GM23338 (cell line): Measurements from ENCODE around the gene SLTM. TPM values are rescaled to one million over a fixed set of nuclear protein-coding genes. Genes with fewer than 3 reads are reported as not detected.
A peak's percentile ranks its signal among the peaks of the same experiment; 100 is the strongest.

Experiments used
- ATAC-seq: fragments of 200-7000 bp; cut with Tn5 transposase; 3 replicates; pipeline ENCODE4 v1.9.1; 2020
- DNase-seq: peaks from one replicate; pipeline ENCODE4 v3.0.0-alpha.2; 2015; ENCODE audit warnings: low spot score
- H2AFZ ChIP-seq: fragments of 200-600 bp; sonication (generic); 2 replicates; pipeline ENCODE4 v1.8.0; 2016; ENCODE audit warnings: antibody characterized with exemption, mild to moderate bottlenecking, moderate library complexity
- H3F3A ChIP-seq: fragments of 200-600 bp; sonication (generic); replicated peaks from 2 replicates; pipeline ENCODE4 v1.8.0; 2017; ENCODE audit warnings: antibody characterized with exemption, mixed run types, low read depth
- H3K27ac ChIP-seq: fragments of 200-600 bp; sonication (generic); 2 replicates; pipeline ENCODE4 v1.6.1; 2016; ENCODE audit warnings: low read depth
- H3K27me3 ChIP-seq: fragments of 200-600 bp; sonication (generic); 2 replicates; pipeline ENCODE4 v1.8.0; 2016; ENCODE audit warnings: mild to moderate bottlenecking, mixed run types, moderate library complexity; ENCODE audit not compliant: insufficient read depth
- H3K36me3 ChIP-seq: fragments of 200-600 bp; sonication (generic); 2 replicates; pipeline ENCODE4 v1.8.0; 2016; ENCODE audit warnings: mild to moderate bottlenecking; ENCODE audit not compliant: insufficient read depth
- H3K4me1 ChIP-seq: fragments of 200-600 bp; sonication (generic); 2 replicates; pipeline ENCODE4 v1.8.0; 2016; ENCODE audit warnings: mild to moderate bottlenecking, moderate library complexity; ENCODE audit not compliant: insufficient read depth
- H3K4me2 ChIP-seq: fragments of 200-600 bp; sonication (generic); 2 replicates; pipeline ENCODE4 v1.7.1; 2017; ENCODE audit warnings: mixed run types
- H3K4me3 ChIP-seq: fragments of 200-600 bp; sonication (generic); 2 replicates; pipeline ENCODE4 v1.6.1; 2016; ENCODE audit warnings: mixed run types
- H3K79me2 ChIP-seq: fragments of 200-600 bp; sonication (generic); replicated peaks from 2 replicates; pipeline ENCODE4 v1.8.0; 2017; ENCODE audit warnings: mild to moderate bottlenecking; ENCODE audit not compliant: insufficient read depth
- H3K9me2 ChIP-seq: fragments of 200-600 bp; sonication (generic); 2 replicates; pipeline ENCODE4 v1.8.0; 2017; ENCODE audit not compliant: insufficient read depth
- H4K20me1 ChIP-seq: fragments of 200-600 bp; sonication (generic); replicated peaks from 2 replicates; pipeline ENCODE4 v1.8.0; 2017; ENCODE audit warnings: mild to moderate bottlenecking; ENCODE audit not compliant: insufficient read depth
- H3K27ac Mint-ChIP-seq: 2 replicates; pipeline ENCODE4 v1.8.0; 2020; ENCODE audit warnings: inconsistent platforms, mild to moderate bottlenecking, moderate library complexity, mixed read lengths
- H3K27me3 Mint-ChIP-seq: 3 replicates; pipeline ENCODE4 v1.8.0; 2022; ENCODE audit warnings: low read depth, mild to moderate bottlenecking, moderate library complexity, mixed read lengths, inconsistent platforms; ENCODE audit not compliant: insufficient read depth, poor library complexity
- H3K36me3 Mint-ChIP-seq: 3 replicates; pipeline ENCODE4 v1.8.0; 2021; ENCODE audit warnings: low read depth, mild to moderate bottlenecking, inconsistent platforms, moderate library complexity, mixed read lengths
- H3K4me1 Mint-ChIP-seq: 3 replicates; pipeline ENCODE4 v1.8.0; 2020; ENCODE audit warnings: mild to moderate bottlenecking, inconsistent platforms, mixed read lengths
- H3K4me3 Mint-ChIP-seq: 3 replicates; pipeline ENCODE4 v1.8.0; 2021; ENCODE audit warnings: moderate library complexity, mild to moderate bottlenecking, inconsistent platforms, mixed read lengths
- H3K9me3 Mint-ChIP-seq: 3 replicates; pipeline ENCODE4 v1.8.0; 2020; ENCODE audit warnings: moderate library complexity, mild to moderate bottlenecking, inconsistent platforms, mixed read lengths
- CREB1 ChIP-seq: fragments of 250-450 bp; sonication (Bioruptor Pico); IDR thresholded peaks from 2 replicates; pipeline ENCODE4 v1.5.0; 2020; ENCODE audit warnings: low read depth, mild to moderate bottlenecking, moderate library complexity
- EZH2 ChIP-seq: fragments of 200-600 bp; sonication (generic); IDR thresholded peaks from one replicate; pipeline ENCODE4 v1.8.0; 2017; ENCODE audit warnings: antibody characterized with exemption, mild to moderate bottlenecking, low read depth; ENCODE audit not compliant: unreplicated experiment
- EZH2phosphoT487 ChIP-seq: fragments of 200-600 bp; sonication (generic); IDR thresholded peaks from one replicate; pipeline ENCODE4 v1.8.1; 2018; ENCODE audit warnings: antibody characterized with exemption; ENCODE audit not compliant: unreplicated experiment
- JUNB ChIP-seq: IDR thresholded peaks from one replicate; pipeline ENCODE4 v1.6.1; 2016; ENCODE audit warnings: antibody characterized with exemption; ENCODE audit not compliant: unreplicated experiment
- NANOG ChIP-seq: IDR thresholded peaks from 2 replicates; pipeline ENCODE4 v1.6.1; 2016; ENCODE audit warnings: antibody characterized with exemption, borderline replicate concordance
- POLR2AphosphoS5 ChIP-seq: IDR thresholded peaks from 2 replicates; pipeline ENCODE4 v1.6.1; 2016; ENCODE audit warnings: antibody characterized with exemption, low read depth
- REST ChIP-seq: IDR thresholded peaks from one replicate; pipeline ENCODE4 v1.6.1; 2018; ENCODE audit warnings: antibody characterized with exemption; ENCODE audit not compliant: unreplicated experiment
- STAT1 ChIP-seq: IDR thresholded peaks from one replicate; pipeline ENCODE4 v1.6.1; 2016; ENCODE audit warnings: antibody characterized with exemption; ENCODE audit not compliant: unreplicated experiment
- ZNF114 ChIP-seq: fragments of 250-450 bp; sonication (Bioruptor Pico); IDR thresholded peaks from 2 replicates; pipeline ENCODE4 v1.5.0; 2020; ENCODE audit warnings: mild to moderate bottlenecking, moderate library complexity
- ZNF331 ChIP-seq: fragments of 250-450 bp; sonication (Bioruptor Pico); IDR thresholded peaks from 2 replicates; pipeline ENCODE4 v1.5.0; 2020; ENCODE audit warnings: low read depth, mild to moderate bottlenecking, moderate library complexity
- polyA plus RNA-seq: library from polyadenylated mRNA; unstranded; fragments of >200 nt; fragmentation: Nextera tagmentation; extraction: Ambion mirVana; gene quantifications from 2 replicates; pipeline ENCODE4 v1.2.1, GENCODE V29; 2016
- total RNA-seq: library from RNA; depleted of rRNA; stranded (reverse); fragments of >200 nt; shearing (Covaris generic); gene quantifications from 2 replicates; pipeline ENCODE4 v1.2.3, GENCODE V29; 2014
- TF ChIP-seq, protein P1 (sequence below), 2 experiments: fragments of 200-600 bp in 1 of 2; sonication (generic) in 1 of 2; conservative IDR thresholded peaks; 2 replicates each; pipeline versions ENCODE4 v1.5.1 to v1.6.1; 2016 to 2017; ENCODE audit warnings: antibody characterized with exemption in 2 of 2, low read depth in 2 of 2, mild to moderate bottlenecking in 2 of 2, moderate library complexity in 1 of 2
- TF ChIP-seq, protein P2 (sequence below): IDR thresholded peaks from 2 replicates; pipeline ENCODE4 v1.6.1; 2016; ENCODE audit warnings: antibody characterized with exemption

Gene SLTM
- total and polyA plus RNA-seq, 2 experiments from 2014 or later = 210 to 476 TPM

DNA sequence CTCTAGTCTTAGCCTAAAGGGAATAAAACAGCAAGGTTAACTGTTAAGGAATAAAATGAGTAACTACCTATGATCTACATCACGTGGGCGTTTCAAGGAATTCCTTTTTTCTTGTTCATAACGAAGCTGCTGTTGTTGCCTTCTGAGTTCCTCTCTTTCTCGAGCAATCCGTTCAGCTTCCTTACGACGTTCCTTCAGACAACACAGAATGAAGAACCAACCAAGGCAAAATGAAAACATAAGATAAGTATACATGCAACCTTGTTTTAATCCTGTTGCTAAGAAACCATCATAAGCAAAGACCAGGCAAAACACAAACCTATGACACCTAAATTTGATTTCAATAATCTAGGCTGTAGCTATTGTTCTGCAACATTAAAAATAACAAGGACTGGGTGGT lies 44.1 kb downstream of the SLTM start (continued):
- TF ChIP-seq, protein P1, sequence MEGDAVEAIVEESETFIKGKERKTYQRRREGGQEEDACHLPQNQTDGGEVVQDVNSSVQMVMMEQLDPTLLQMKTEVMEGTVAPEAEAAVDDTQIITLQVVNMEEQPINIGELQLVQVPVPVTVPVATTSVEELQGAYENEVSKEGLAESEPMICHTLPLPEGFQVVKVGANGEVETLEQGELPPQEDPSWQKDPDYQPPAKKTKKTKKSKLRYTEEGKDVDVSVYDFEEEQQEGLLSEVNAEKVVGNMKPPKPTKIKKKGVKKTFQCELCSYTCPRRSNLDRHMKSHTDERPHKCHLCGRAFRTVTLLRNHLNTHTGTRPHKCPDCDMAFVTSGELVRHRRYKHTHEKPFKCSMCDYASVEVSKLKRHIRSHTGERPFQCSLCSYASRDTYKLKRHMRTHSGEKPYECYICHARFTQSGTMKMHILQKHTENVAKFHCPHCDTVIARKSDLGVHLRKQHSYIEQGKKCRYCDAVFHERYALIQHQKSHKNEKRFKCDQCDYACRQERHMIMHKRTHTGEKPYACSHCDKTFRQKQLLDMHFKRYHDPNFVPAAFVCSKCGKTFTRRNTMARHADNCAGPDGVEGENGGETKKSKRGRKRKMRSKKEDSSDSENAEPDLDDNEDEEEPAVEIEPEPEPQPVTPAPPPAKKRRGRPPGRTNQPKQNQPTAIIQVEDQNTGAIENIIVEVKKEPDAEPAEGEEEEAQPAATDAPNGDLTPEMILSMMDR (conservative IDR thresholded peaks at IDR 0.05; ENCODE audit: low read depth in 2 of 2) = no peak
- TF ChIP-seq NANOG = no peak
- TF ChIP-seq ZNF114 (CRISPR knock-in tag) = no peak
- no peak for TF ChIP-seq REST

- H3K27me3 Mint-ChIP-seq = peaks cover 10% of the 10 kb centered on the region
- no peak for DNase-seq
- no peak overlapping the region for H3K27ac Mint-ChIP-seq
- no peak overlapping the region for H3K4me3 Mint-ChIP-seq
- H3K36me3 Mint-ChIP-seq = peaks cover 91% of the 10 kb centered on the region
- ATAC-seq = no peak
- peaks cover 6% of the 10 kb centered on the region for H3F3A ChIP-seq
- H3K4me1 Mint-ChIP-seq = no peaks in the 10 kb centered on the region
- no peak overlapping the region for H3K4me3 ChIP-seq
- H2AFZ ChIP-seq = no peak overlapping the region
- H3K79me2 ChIP-seq = peaks cover 7% of the 10 kb centered on the region
- H3K27ac ChIP-seq = peak overlapping the region; percentile 52; the same call in 1 of the 2 replicates
- no peaks in the 10 kb centered on the region for H3K4me1 ChIP-seq
- H3K4me2 ChIP-seq = no peak overlapping the region
- H4K20me1 ChIP-seq = peaks cover 8% of the 10 kb centered on the region; the same call in 1 of the 2 replicates
- H3K9me2 ChIP-seq = no peaks in the 10 kb centered on the region
- peaks cover 97% of the 10 kb centered on the region for H3K36me3 ChIP-seq
- H3K9me3 Mint-ChIP-seq = no peaks in the 10 kb centered on the region
- H3K27me3 ChIP-seq = no peaks in the 10 kb centered on the region
- no peak for TF ChIP-seq REST
- TF ChIP-seq, protein P2, sequence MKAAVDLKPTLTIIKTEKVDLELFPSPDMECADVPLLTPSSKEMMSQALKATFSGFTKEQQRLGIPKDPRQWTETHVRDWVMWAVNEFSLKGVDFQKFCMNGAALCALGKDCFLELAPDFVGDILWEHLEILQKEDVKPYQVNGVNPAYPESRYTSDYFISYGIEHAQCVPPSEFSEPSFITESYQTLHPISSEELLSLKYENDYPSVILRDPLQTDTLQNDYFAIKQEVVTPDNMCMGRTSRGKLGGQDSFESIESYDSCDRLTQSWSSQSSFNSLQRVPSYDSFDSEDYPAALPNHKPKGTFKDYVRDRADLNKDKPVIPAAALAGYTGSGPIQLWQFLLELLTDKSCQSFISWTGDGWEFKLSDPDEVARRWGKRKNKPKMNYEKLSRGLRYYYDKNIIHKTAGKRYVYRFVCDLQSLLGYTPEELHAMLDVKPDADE = no peak
- no peak for TF ChIP-seq ZNF331 (CRISPR knock-in tag)
- TF ChIP-seq CREB1 (CRISPR knock-in tag) = no peak
- no peak for TF ChIP-seq POLR2AphosphoS5
- no peak for TF ChIP-seq JUNB
- TF ChIP-seq STAT1 = no peak
- TF ChIP-seq, protein P1 (conservative IDR thresholded peaks at IDR 0.05; ENCODE audit: low read depth in 2 of 2) = no peak
- TF ChIP-seq NANOG = no peak
- TF ChIP-seq EZH2phosphoT487 = no peak
- TF ChIP-seq EZH2 = no peak
- TF ChIP-seq ZNF114 (CRISPR knock-in tag) = no peak
These were observed 46.6 kb downstream of the SLTM start for GRCh38 chr15:58886921-58887320.
